ENCODE data around the gene DOCK2.

Gene DOCK2

GRCh38 chr5:169856571-169856970 lies 219.5 kb downstream of the DOCK2 start:
- no peak for DNase-seq (ENCODE audit: low read depth in 1 of 2, low spot score in 1 of 2)

DNA sequence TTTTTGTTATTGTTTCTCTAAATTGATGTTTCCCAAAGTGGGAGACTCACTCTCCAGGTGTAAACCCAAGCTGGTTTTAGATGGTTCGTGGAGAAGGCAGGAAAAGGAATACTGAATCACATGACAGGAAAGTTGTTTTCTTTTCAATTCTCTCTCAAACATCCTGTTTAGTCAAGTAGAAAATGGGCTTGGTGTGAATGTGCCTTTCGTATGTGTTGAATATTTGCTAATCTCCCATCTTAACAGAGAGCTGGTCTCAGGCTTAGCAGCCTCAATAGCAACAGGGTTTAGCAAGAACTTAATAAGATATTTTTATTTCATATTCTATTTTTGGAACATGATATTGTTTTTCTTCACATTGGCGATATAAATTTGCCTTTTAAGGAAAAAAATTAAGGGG lies 223.5 kb downstream of the DOCK2 start:
- no peak for DNase-seq (ENCODE audit: low read depth in 1 of 2, low spot score in 1 of 2)

- no peak for DNase-seq (ENCODE audit: low read depth in 1 of 2, low spot score in 1 of 2)
These were observed 224.4 kb downstream of the DOCK2 start for GRCh38 chr5:169861433-169861832.

DNA sequence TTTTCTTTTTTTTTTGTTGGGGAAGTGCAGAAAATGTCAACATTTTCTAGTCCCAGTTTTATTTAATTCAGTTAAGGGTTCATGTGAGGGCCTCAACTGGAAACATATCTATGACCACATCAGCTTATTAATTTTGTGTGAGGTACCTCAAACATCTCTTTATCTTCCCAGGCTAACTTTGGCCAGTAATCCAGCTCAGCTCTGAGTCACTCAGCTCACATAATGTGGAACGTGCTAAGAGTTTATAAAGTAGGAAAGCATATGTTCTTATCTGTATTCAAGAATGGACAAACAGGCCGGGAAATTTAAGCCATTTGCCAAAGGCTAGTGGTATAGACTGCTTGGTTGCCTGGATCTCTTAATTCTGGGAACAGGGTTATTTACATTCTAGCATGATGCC lies 224.9 kb downstream of the DOCK2 start:
- DNase-seq (ENCODE audit: low read depth in 1 of 2, low spot score in 1 of 2) = no peak

DNA sequence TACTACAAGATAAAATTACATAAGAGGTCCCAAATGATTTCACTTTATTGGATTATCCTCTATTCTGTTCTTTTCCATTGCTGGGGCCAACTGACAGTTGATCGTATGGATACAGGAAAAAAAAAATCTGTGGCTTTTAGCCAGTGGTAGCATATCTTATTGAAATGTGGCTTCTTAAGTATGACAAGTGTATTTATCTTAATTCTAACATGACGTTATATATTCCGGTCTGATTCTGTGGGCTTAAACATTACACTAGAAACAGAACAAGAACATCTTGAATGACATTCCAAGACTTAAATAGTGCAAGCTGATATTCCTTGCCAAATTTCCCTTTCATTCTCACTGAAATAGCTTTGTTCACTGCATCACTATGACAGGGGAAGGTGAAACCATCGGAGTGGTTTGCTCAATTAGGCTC lies 225.3 kb downstream of the DOCK2 start:
- no peak for DNase-seq (ENCODE audit: low read depth in 1 of 2, low spot score in 1 of 2)

GRCh38 chr5:169864483-169864882 lies 227.4 kb downstream of the DOCK2 start:
- DNase-seq (ENCODE audit: low read depth in 1 of 2, low spot score in 1 of 2) = no peak

DNA sequence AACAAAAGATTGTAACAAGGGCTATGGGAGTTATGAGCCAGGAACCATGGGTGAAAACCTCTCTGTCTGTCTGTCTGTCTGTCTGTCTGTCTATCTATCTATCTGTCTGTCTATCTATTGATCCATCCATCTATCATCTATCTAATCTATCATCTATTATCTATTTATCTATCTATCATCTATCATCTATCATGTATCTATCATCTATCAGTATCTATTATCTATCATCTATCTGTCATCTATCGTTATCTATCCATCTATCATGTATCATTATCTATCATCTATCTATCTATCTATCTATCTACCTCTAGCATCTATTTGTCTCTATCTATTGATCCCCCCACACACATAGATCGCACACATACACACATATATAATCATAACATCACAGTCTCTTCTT lies 230.3 kb downstream of the DOCK2 start:
- DNase-seq (ENCODE audit: low read depth in 1 of 2, low spot score in 1 of 2) = no peak

- no peak for DNase-seq (ENCODE audit: low read depth in 1 of 2, low spot score in 1 of 2)
These were observed 232.0 kb downstream of the DOCK2 start for GRCh38 chr5:169869066-169869465.

GRCh38 chr5:169870211-169870610 lies 233.1 kb downstream of the DOCK2 start:
- no peak for DNase-seq (ENCODE audit: low read depth in 1 of 2, low spot score in 1 of 2)

- no peak for DNase-seq (ENCODE audit: low read depth in 1 of 2, low spot score in 1 of 2)
These were observed 234.9 kb downstream of the DOCK2 start for GRCh38 chr5:169871826-169872490.

DNA sequence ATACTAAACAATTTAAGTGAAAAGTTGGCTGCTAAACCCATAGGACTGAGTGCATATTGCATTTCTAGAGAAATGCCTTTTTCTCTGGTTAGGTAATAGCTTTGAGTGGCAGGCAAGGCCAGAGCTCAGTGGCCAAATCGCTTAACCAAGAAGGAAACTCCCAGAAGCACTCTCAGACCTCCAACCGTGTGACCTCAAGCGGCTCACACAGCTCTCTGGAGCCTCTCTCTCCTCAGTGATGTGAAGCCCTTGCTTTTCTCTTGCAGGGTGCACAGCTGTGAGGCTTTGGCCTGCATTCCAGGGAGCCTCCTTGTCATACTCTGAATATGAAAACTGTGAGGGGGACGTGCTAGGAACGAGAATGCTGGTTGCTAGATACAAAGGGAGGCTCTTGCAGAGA lies 236.6 kb downstream of the DOCK2 start:
- no peak for DNase-seq (ENCODE audit: low read depth in 1 of 2, low spot score in 1 of 2)

GRCh38 chr5:169874621-169875020 lies 237.5 kb downstream of the DOCK2 start:
- DNase-seq (ENCODE audit: low read depth in 1 of 2, low spot score in 1 of 2) = no peak

DNA sequence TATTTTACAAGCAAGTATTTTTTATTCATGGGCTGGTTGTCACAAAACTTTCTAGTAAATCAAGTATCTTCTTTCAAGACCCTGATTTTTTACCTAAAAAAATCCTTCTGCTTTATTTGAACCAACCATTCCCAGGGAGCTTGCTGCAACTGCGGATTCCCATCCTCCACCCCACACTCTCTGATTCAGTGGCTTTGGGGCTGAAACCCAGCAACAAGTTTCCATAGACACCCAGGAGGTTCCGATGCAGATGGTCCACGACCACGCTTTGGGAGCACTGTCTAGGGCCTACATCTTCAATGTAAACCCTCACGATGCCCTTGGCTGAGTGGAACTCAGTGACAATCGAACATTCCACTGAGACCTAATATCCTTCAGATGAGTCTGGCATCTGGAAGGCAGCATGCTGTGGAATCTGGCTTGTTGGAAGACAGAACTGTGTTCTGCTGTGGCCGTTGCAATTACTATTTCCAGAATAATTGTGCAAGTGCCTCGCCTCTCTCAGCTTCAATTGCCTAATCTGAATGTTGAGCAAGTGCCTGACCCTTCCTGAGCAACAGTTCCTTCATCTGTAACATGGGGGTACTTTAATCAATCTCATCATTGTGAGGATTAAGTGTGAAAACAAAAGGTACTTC lies 238.1 kb downstream of the DOCK2 start:
- no peak for DNase-seq (ENCODE audit: low read depth in 1 of 2, low spot score in 1 of 2)

DNA sequence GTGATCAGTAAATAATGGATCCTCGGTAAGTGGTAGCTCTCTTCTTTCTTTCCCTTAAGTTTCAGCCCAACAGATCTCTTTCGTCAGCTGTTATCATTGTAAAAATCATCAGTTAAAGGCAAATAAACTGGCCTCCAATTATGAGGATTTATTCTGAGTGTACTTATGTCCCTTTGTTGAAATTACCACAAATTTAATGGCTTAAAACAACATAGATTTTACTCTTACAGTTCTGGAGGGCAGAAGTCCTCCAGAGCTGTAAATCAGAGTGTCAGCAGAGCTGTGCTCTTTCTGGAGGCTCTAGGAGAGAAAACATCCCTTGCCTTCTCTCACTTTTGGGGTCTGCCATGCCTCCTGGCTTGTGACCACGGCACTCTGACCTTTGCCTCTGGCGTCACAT lies 238.7 kb downstream of the DOCK2 start:
- no peak for DNase-seq (ENCODE audit: low read depth in 1 of 2, low spot score in 1 of 2)

- DNase-seq (ENCODE audit: low read depth in 1 of 2, low spot score in 1 of 2) = no peak
These were observed 239.3 kb downstream of the DOCK2 start for GRCh38 chr5:169876386-169876785.

DNA sequence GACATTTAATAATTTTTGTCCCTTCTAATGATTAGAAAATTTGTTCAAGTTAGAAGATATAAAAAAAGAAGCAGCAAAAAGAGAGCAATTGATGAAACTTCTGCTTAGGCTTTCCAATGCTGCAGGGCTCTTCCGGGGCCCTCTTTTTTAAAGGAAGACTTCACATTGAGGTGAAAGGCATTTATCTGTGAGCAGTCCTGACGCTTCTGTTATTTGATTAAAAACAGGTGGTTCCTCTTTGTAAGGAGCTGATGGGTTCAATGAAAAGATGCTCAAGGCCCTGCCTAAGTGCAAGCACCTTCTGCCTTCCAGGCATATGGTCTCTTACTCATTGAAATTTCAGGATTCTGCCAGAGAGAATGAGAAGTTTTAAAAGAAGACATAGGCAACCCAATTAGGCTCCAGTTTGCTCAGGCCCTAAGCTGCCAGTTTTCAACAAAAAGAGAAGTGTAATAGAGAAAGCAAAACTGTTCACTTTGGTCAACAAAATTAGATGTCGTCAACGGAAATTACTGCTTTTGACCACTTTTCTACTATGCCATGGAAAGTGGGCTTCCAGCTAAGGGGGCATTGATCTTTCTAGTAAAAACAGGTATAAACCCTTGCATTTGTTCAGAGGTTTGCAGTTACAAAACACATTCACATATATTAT lies 243.1 kb downstream of the DOCK2 start:
- no peak for DNase-seq (ENCODE audit: low read depth in 1 of 2, low spot score in 1 of 2)

- no peak for DNase-seq (ENCODE audit: low read depth in 1 of 2, low spot score in 1 of 2)
These were observed 243.7 kb downstream of the DOCK2 start for GRCh38 chr5:169880785-169881184.

DNA sequence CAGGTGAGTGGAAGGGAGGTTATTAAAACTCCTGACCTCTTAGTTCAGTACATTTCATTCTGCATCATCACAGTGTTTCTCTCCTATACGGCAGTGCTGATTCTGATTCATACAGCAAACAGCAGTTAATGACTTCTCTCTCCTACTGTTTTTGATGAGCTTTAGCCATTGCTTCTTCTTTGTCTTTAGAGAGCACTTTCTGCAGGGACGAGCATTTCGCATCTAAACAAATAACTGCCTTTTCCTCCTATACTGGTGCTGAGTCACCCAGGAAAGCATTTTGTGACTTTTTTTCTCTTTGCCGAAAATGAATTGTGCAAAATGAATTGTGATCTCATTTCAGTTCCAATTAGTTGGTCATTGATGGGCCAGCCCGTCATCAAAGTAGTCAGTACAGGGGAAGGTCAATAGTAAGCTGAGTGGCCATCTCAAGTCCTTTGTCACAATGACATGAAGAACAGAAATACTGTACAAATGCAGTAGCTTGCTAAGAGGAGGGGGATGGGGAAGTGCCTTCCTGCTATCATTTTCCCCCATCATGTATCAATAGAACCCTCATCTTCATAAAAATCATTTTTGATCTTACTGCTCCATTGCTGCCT lies 244.7 kb downstream of the DOCK2 start:
- no peak for DNase-seq (ENCODE audit: low read depth in 1 of 2, low spot score in 1 of 2)

GRCh38 chr5:169886033-169886432 lies 249.0 kb downstream of the DOCK2 start:
- DNase-seq (ENCODE audit: low read depth in 1 of 2, low spot score in 1 of 2) = no peak

DNA sequence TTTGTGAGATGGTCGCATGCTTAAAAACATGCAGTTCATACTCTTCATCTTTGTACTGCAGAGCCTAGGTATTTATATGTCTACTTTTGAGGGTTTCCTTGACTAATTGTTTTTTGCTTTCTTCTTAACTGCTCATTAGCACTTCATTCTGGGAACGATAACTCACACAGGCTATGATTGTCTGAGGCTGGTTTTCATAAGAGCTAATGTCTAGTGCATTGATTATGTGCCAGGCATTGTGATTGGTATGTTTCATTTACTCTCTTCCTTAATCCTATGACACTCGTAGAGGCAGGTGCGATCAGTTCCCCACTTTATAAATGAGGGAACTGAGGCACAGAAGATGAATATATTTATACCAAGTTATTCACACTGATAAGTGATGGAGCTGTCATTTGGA lies 249.6 kb downstream of the DOCK2 start:
- no peak for DNase-seq (ENCODE audit: low read depth in 1 of 2, low spot score in 1 of 2)

DNA sequence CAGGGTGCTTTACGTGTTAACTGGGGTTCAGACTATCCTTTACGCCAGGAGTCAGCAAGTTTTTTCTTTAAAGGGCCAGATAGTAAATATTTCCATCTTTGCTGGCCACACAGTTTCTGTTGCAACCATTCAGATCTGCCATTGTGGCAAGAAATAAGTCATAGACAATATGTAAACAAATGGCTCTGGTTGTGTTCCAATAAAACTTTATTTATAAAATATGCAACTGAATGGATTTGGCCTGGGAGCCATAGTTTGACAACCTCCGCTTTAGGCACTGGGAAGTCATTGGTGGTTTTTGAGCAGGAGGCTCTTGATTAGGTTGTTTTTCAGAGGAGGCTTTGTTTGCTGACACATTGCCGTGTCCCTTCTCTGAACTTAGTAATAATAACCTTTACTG lies 252.5 kb downstream of the DOCK2 start:
- no peak for DNase-seq (ENCODE audit: low read depth in 1 of 2, low spot score in 1 of 2)

DNA sequence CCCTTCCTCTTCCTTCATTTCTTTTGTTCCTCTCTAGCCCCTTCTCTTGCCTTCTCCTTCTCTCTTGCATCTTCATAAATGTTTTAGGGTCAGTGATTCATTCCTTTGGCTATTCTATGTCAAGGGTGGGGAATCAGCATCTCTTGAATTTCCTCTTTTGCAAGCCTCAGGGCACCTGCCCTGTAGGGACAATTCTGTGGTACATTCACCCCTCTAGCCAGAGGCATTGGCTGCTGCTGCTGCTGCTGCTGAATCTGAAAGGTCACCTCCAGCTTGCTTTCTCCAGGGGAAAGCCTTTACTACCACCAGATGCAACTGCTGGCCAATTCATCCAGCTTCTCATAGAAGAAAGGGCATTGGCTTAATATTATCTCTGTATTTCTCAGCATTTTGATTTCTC lies 255.9 kb downstream of the DOCK2 start:
- DNase-seq (ENCODE audit: low read depth in 1 of 2, low spot score in 1 of 2) = no peak
